ENCODE data around the gene KRTDAP.
A peak's percentile ranks its signal among the peaks of the same experiment; 100 is the strongest.
"Not testable (repeated sequence)": the region's sequence is repeated elsewhere in the genome, so short reads cannot be mapped to it uniquely, and the experiment has no call there.

The KRTDAP gene

DNA sequence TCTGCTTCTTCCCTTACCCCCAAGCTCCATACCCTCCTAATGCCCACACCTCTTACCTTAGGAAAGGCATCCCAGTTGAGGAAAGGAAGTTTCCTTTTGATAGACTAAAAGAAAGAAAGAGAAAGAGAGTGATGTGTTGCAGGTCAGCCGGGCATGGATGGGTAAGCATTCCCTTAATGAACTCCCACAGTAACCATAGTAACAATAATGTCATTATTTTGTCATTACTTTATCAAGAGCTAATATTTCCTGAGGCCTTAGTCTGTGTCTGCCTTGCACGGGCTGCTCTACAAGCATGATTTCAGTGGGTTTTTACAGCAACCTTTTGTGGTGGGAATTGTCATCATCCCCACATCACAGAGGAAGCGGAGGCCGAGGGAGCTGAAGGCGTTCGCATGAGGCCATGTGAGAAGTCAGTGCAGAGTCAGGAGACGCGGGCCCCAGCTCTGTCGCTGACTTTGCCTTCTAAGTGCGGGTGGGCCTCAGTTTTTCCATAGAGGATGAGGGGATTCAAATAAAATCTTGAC is 2.5 kb downstream of the KRTDAP start:
- no peak overlapping the region for H3K4me3 ChIP-seq (ENCODE audit: low read depth, low read length)
- DNase-seq (ENCODE audit: low read depth): no peak
- TF ChIP-seq, protein P1, sequence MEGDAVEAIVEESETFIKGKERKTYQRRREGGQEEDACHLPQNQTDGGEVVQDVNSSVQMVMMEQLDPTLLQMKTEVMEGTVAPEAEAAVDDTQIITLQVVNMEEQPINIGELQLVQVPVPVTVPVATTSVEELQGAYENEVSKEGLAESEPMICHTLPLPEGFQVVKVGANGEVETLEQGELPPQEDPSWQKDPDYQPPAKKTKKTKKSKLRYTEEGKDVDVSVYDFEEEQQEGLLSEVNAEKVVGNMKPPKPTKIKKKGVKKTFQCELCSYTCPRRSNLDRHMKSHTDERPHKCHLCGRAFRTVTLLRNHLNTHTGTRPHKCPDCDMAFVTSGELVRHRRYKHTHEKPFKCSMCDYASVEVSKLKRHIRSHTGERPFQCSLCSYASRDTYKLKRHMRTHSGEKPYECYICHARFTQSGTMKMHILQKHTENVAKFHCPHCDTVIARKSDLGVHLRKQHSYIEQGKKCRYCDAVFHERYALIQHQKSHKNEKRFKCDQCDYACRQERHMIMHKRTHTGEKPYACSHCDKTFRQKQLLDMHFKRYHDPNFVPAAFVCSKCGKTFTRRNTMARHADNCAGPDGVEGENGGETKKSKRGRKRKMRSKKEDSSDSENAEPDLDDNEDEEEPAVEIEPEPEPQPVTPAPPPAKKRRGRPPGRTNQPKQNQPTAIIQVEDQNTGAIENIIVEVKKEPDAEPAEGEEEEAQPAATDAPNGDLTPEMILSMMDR (IDR thresholded peaks at IDR 0.05; ENCODE audit: insufficient read depth, low read depth, low read length, missing control alignments): no peak

DNA sequence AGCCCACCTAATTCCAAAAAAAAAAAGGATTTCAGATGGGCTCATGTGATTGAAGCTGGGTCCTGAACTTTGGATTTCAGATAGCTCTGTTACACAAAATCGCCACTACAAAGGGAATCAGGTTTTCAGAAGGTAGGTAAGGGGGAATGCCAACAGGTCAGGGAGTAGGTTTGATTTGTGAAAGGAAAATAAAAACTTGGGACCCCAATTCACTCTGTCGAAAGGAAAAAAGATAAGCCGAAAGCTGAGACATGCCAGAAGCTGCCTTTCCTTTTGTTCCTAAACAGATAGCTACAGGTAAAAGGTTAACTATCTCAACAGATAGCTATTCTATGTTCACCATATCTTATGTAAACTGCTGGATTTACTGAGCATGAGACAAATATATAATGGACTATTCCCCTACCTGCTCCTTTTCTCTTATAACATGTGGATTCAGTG is 4.0 kb downstream of the KRTDAP start:
- no peak overlapping the region for H3K4me3 ChIP-seq (ENCODE audit: low read depth, low read length)
- DNase-seq (ENCODE audit: low read depth): no peak
- TF ChIP-seq, protein P1 (IDR thresholded peaks at IDR 0.05; ENCODE audit: insufficient read depth, low read depth, low read length, missing control alignments): no peak

DNA sequence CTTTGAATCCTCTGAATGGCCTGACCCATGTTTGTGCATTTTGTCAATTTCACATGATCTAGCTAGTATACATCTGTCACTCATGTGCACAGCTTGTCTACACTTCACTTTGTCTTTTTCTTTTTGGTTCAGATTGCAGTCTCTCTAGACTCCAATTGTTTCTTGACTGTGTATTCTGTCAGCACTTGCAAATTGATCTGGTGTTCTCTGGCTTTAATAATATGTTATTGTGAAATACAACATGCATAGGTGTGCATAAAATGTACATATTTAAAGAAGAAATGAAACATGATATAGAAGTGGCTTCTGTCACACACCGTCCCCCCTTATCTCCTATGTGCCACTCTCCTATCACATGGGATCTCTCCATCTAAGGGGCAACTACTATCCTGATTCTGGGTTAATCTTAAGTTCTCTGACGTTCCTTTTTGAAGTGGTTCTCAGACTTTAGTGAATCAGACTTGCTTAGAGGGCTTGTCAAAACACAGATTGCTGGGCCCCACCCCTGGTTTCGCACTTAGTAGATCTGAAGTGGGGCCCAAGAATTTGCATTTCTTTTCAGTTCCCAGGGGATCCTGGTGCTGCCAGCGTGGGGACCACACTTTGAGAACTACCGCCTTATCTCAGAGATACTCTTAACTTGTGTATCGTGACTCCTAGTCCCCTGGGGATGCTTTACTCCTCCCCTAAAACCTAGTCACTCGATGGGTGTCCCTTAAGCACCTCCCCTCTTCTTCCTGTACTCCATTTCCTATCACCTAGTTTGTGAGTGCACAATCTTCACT is 5.8 kb downstream of the KRTDAP start:
- TF ChIP-seq, protein P1 (IDR thresholded peaks at IDR 0.05; ENCODE audit: insufficient read depth, low read depth, low read length, missing control alignments): no peak
- H3K4me3 ChIP-seq (ENCODE audit: low read depth, low read length): no peak overlapping the region
- DNase-seq (ENCODE audit: low read depth): peak; percentile 92

DNA sequence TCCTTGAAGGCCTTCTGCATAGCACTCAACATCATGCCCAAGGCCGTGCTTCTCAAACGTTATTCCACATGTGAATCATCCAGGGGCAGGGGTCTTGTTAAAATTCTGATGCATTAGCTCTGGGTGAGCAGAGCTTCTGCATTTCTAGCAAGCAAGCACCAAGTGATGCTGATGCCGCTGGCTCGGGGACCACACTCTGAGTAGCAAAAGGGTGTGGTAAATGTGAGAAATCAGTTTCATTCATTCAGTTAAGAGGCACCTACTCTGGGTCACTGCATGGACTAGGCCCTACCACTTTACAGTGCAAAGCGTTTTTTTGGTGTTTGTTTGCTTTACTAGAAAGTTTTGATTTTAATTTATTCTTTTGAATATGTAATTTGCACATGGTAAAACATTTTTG is 7.2 kb downstream of the KRTDAP start:
- no peak overlapping the region for H3K4me3 ChIP-seq (ENCODE audit: low read depth, low read length)
- DNase-seq (ENCODE audit: low read depth): peak; percentile 69
- TF ChIP-seq, protein P1 (IDR thresholded peaks at IDR 0.05; ENCODE audit: insufficient read depth, low read depth, low read length, missing control alignments): no peak

DNA sequence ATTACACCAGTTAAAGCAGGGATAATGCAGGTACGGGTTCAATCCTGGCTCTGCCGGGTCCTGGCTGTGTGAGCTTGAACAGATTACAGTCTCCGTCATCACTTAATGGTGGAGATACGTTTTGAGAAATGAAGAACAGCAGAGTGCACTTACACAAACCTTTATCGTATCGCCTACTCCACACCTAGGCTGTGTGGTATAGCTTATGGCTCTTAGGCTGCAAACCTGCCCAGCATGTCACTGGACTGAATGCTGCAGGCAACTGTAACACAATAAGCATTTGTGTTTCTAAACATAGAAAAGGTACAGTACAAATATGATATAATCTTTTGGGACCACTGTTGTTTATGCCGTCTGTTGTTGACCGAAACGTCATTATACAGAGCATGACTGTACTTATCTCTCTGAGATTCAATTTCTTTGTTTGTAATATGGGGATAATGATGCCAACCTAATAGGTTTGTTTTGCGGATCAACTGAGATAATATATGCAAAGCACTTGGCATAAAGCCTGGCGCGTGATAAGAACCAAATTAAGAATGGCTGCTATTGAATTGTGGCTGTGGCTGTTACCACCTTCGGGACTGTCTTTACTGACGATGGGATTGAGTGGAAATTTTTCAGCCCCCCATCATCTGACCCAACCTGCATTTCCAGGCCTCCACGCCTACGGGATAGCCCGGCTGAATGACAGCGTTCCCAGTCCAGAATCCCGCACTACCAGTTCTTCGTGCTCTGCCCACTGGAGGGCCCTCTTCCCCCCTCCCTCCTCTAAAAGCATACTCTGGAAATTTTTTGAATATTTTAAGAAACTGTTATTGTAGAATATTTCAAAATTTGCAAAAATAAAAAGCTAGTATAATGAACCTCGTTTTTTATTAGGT is 11.2 kb downstream of the KRTDAP start:
- TF ChIP-seq, protein P1 (IDR thresholded peaks at IDR 0.05; ENCODE audit: insufficient read depth, low read depth, low read length, missing control alignments): no peak
- DNase-seq (ENCODE audit: low read depth): no peak
- H3K4me3 ChIP-seq (ENCODE audit: low read depth, low read length): no peak overlapping the region

DNA sequence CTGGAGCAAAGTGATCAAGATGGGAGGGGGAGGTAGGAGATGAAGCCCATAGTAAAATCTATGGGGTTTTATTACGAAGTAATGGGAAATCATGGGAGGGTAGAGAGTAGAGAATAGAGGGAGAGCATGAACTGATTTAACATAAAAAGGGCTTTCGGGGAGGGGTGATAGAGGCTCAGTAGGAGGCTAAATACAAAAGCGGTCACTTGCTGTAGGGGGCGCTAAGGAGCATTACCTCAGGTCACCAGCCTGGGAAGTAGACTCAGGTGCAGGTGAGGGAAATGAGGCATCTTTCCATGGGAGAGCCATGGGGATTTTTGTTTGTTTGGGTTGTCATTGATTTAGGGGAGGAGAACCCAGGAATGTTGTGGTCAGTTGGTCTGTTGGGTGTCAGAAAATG is 14.1 kb downstream of the KRTDAP start:
- TF ChIP-seq, protein P1 (IDR thresholded peaks at IDR 0.05; ENCODE audit: insufficient read depth, low read depth, low read length, missing control alignments): peak; percentile 39
- peak; percentile 26 for DNase-seq (ENCODE audit: low read depth)
- no peak overlapping the region for H3K4me3 ChIP-seq (ENCODE audit: low read depth, low read length)

DNA sequence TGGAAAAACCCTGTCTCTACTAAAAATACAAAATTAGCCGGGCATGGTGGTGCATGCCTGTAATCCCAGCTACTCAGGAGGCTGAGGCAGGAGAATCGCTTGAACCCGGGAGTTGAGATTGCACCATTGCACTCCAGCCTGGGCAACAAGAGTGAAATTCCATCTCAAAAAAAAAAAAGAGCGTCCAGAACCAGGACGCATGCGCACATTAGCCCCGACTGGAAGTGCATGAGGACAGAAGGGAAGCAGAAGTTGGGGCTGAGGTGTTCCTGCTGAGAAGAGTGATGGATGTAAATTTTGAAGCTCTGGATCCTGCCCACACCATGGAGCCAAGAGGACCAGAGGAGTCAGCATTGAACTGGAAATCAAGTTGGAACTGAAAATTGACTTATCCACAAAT is 15.7 kb downstream of the KRTDAP start:
- not testable (repeated sequence) for H3K4me3 ChIP-seq (ENCODE audit: low read depth, low read length); DNase-seq (ENCODE audit: low read depth)
